Measurements from ENCODE around the gene FBXL7. TPM values are rescaled to one million over a fixed set of nuclear protein-coding genes. Genes with fewer than 3 reads are reported as not detected.

Gene FBXL7
- polyA plus RNA-seq, 1 donor (not counting 4 experiments of a cell fraction or from before 2014, with no cell fraction given): 0.22 TPM

DNA sequence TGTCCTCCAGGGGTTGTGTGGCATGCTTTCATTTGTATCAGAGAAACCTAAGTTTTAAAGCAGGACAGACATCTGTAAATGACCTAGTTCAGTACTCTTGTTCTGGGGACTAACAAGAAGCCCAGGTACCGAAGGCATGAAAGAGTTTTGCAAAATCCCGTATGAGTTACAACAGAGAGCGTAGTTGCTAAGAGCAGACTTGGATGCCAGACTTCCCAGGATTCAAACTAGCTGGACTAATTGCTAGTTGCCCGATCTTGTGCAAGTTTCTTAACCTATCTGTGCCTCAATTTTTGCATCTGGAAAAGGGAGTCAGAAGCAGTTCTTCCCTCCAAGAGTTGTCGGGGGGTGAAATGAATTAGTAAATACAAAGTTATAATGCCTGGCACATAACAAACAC, 20.9 kb downstream of the FBXL7 start:
- no peaks in the 10 kb centered on the region for H3K79me2 ChIP-seq (ENCODE audit: control insufficient read depth, insufficient read depth, low read length)
- FAIRE-seq: no peak
- H2AFZ ChIP-seq (ENCODE audit: control insufficient read depth, low read length): no peak overlapping the region
- no peak for DNase-seq (ENCODE audit: low read depth, low spot score)
- H3K27ac ChIP-seq (ENCODE audit: control insufficient read depth, insufficient read depth, low read length): no peak overlapping the region
- H3K9me1 ChIP-seq (ENCODE audit: control insufficient read depth, extremely low read depth, insufficient read depth, low read length): no peaks in the 10 kb centered on the region
- dilution Hi-C loops (cut with MboI; ENCODE audit: extremely low pct_ligation_motif_present, low sequenced_read_pairs): no loop called here
- H4K20me1 ChIP-seq (ENCODE audit: control insufficient read depth, extremely low read depth, insufficient read depth, low read length): no peaks in the 10 kb centered on the region
- no peaks in the 10 kb centered on the region for H3K4me1 ChIP-seq (ENCODE audit: control insufficient read depth, extremely low read depth, insufficient read depth, low read length)
- no peaks in the 10 kb centered on the region for H3K27me3 ChIP-seq (ENCODE audit: control insufficient read depth, extremely low read depth, insufficient read depth, low read length)
- no peak overlapping the region for H3K4me2 ChIP-seq (ENCODE audit: control insufficient read depth, extremely low read depth, insufficient read depth, low read depth, low read length)
- no peaks in the 10 kb centered on the region for H3K36me3 ChIP-seq (ENCODE audit: control insufficient read depth in 2 of 2, extremely low read depth in 1 of 2, insufficient read depth in 2 of 2, low read length in 2 of 2)
- no peak for TF ChIP-seq EZH2 (IDR thresholded peaks at IDR 0.05; ENCODE audit: low read length)
- TF ChIP-seq, protein P1, sequence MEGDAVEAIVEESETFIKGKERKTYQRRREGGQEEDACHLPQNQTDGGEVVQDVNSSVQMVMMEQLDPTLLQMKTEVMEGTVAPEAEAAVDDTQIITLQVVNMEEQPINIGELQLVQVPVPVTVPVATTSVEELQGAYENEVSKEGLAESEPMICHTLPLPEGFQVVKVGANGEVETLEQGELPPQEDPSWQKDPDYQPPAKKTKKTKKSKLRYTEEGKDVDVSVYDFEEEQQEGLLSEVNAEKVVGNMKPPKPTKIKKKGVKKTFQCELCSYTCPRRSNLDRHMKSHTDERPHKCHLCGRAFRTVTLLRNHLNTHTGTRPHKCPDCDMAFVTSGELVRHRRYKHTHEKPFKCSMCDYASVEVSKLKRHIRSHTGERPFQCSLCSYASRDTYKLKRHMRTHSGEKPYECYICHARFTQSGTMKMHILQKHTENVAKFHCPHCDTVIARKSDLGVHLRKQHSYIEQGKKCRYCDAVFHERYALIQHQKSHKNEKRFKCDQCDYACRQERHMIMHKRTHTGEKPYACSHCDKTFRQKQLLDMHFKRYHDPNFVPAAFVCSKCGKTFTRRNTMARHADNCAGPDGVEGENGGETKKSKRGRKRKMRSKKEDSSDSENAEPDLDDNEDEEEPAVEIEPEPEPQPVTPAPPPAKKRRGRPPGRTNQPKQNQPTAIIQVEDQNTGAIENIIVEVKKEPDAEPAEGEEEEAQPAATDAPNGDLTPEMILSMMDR (optimal IDR thresholded peaks at IDR 0.05 in 1 of 3, IDR thresholded peaks at IDR 0.05 in 1 of 3, conservative IDR thresholded peaks at IDR 0.05 in 1 of 3; ENCODE audit: extremely low read depth in 1 of 3, insufficient read depth in 2 of 3, low read length in 3 of 3): no peak
- no peaks in the 10 kb centered on the region for H3K9me3 ChIP-seq (ENCODE audit: control insufficient read depth, low read depth, low read length)
- H3K4me3 ChIP-seq (ENCODE audit: control insufficient read depth in 2 of 3, extremely low read depth in 1 of 3, insufficient read depth in 2 of 3, low read depth in 1 of 3, low read length in 3 of 3): no peak overlapping the region
- H3K9ac ChIP-seq (ENCODE audit: control insufficient read depth, extremely low read depth, insufficient read depth, low read length): no peak overlapping the region

DNA sequence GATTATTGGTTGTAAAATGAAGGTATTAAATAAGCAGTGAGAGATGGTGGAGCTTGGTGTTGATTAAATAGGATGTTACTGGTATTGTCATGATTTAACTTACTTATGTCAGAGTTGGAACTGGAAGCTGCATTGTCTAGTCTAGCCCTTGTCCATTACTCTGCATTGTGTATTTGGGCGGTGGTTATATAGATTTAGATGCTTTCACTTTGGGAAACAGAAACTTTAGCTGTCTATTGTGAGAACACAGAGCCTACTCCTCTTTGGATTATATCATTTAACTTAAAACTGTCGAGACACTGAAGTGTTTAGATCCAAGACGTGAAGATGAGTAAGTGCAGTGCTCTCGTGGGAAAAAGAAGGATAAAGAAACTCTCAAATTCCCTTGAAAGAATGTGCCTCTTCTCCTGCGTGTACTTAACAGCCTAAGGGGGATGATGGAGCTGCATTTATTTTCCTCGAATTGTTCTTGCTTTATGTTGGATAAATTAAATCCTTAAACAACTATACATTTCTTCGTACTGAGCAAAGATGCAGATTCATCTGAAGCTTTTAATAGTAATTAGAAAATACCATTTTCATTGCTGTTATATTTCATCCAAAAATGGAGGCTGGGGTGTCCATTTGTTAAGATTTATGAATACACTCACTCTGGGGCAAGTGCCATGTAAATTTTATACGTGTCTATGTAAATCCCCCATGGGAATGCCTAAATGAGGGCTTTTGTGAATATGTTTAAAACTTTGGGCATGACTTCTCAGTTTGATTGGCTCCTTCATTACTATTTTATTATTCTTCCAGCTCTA, 21.6 kb downstream of the FBXL7 start:
- FAIRE-seq (no peak), DNase-seq (ENCODE audit: low read depth, low spot score) (no peak)
- Histone ChIP-seq H3K9me3 (ENCODE audit: control insufficient read depth, low read depth, low read length) (no peaks in the 10 kb centered on the region), H3K9ac (ENCODE audit: control insufficient read depth, extremely low read depth, insufficient read depth, low read length) (no peak overlapping the region), H3K4me3 (ENCODE audit: control insufficient read depth in 2 of 3, extremely low read depth in 1 of 3, insufficient read depth in 2 of 3, low read depth in 1 of 3, low read length in 3 of 3) (no peak overlapping the region), H3K4me1 (ENCODE audit: control insufficient read depth, extremely low read depth, insufficient read depth, low read length) (no peaks in the 10 kb centered on the region), H3K79me2 (ENCODE audit: control insufficient read depth, insufficient read depth, low read length) (no peaks in the 10 kb centered on the region), H3K27me3 (ENCODE audit: control insufficient read depth, extremely low read depth, insufficient read depth, low read length) (no peaks in the 10 kb centered on the region), H3K4me2 (ENCODE audit: control insufficient read depth, extremely low read depth, insufficient read depth, low read depth, low read length) (no peak overlapping the region), H3K9me1 (ENCODE audit: control insufficient read depth, extremely low read depth, insufficient read depth, low read length) (no peaks in the 10 kb centered on the region), H4K20me1 (ENCODE audit: control insufficient read depth, extremely low read depth, insufficient read depth, low read length) (no peaks in the 10 kb centered on the region), H2AFZ (ENCODE audit: control insufficient read depth, low read length) (no peak overlapping the region), H3K27ac (ENCODE audit: control insufficient read depth, insufficient read depth, low read length) (no peak overlapping the region), H3K36me3 (ENCODE audit: control insufficient read depth in 2 of 2, extremely low read depth in 1 of 2, insufficient read depth in 2 of 2, low read length in 2 of 2) (no peaks in the 10 kb centered on the region)
- dilution Hi-C loops (cut with MboI; ENCODE audit: extremely low pct_ligation_motif_present, low sequenced_read_pairs): no loop called here
- TF ChIP-seq EZH2 (IDR thresholded peaks at IDR 0.05; ENCODE audit: low read length): no peak
- TF ChIP-seq, protein P1 (optimal IDR thresholded peaks at IDR 0.05 in 1 of 3, IDR thresholded peaks at IDR 0.05 in 1 of 3, conservative IDR thresholded peaks at IDR 0.05 in 1 of 3; ENCODE audit: extremely low read depth in 1 of 3, insufficient read depth in 2 of 3, low read length in 3 of 3): no peak
